Dendritic cell treated with granulocyte-macrophage colony-stimulating factor and Interleukin-4, amounts not matched to agents 40 ng/mL and 50 ng/mL, for 4 days (primary cell): ENCODE measurements around the gene EHD4.

ENCODE experiments used
- H3K27ac Mint-ChIP-seq: one replicate; pipeline ENCODE4 v1.8.0; 2022; ENCODE audit warnings: mild to moderate bottlenecking, mixed read lengths
- H3K27me3 Mint-ChIP-seq: one replicate; pipeline ENCODE4 v1.8.0; 2022; ENCODE audit warnings: mild to moderate bottlenecking, mixed read lengths
- H3K36me3 Mint-ChIP-seq: one replicate; pipeline ENCODE4 v1.8.0; 2022; ENCODE audit warnings: low read depth, mixed read lengths
- H3K4me1 Mint-ChIP-seq: one replicate; pipeline ENCODE4 v1.8.0; 2022; ENCODE audit warnings: low read depth, mixed read lengths
- H3K4me3 Mint-ChIP-seq: one replicate; pipeline ENCODE4 v1.8.0; 2022; ENCODE audit warnings: mild to moderate bottlenecking, moderate library complexity, mixed read lengths
- H3K9me3 Mint-ChIP-seq: one replicate; pipeline ENCODE4 v1.8.0; 2022; ENCODE audit warnings: mixed read lengths
- intact Hi-C: fragments of 100-400 bp; cut with micrococcal nuclease; formaldehyde crosslinking; loops from one replicate; pipeline ENCODE4 v1.15.0; 2022

Gene EHD4

GRCh38 chr15:41950489-41950888 is 21.9 kb downstream of the EHD4 start:
- Mint-ChIP-seq H3K4me3 (no peak overlapping the region), H3K27ac (peak overlapping the region; percentile 68), H3K4me1 (peaks cover 54% of the 10 kb centered on the region), H3K27me3 (no peaks in the 10 kb centered on the region), H3K9me3 (no peaks in the 10 kb centered on the region), H3K36me3 (peaks cover 85% of the 10 kb centered on the region)
- intact Hi-C loops = no loop called here

DNA sequence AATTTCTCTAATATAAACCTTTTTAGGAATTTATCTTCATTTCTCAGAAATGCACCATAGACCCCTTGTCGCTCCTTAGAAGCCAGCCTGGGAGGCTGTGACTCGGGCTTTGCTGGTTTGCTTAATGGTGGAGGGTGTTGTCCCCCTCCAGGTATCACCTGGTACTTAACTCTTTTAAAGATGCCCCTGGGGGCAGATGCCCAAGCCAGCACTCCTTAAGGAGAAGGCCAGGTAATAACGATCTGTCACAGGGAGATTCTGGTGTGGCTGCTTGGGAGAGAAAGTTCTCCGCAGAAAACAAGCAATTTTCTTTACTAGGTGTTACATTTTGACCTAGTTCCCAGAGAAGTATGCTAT is 22.3 kb downstream of the EHD4 start:
- H3K9me3 Mint-ChIP-seq = no peaks in the 10 kb centered on the region
- peak overlapping the region; percentile 68 for H3K27ac Mint-ChIP-seq
- no peaks in the 10 kb centered on the region for H3K27me3 Mint-ChIP-seq
- H3K4me3 Mint-ChIP-seq = no peak overlapping the region
- intact Hi-C loops = no loop called here
- peaks cover 85% of the 10 kb centered on the region for H3K36me3 Mint-ChIP-seq
- peaks cover 54% of the 10 kb centered on the region for H3K4me1 Mint-ChIP-seq

DNA sequence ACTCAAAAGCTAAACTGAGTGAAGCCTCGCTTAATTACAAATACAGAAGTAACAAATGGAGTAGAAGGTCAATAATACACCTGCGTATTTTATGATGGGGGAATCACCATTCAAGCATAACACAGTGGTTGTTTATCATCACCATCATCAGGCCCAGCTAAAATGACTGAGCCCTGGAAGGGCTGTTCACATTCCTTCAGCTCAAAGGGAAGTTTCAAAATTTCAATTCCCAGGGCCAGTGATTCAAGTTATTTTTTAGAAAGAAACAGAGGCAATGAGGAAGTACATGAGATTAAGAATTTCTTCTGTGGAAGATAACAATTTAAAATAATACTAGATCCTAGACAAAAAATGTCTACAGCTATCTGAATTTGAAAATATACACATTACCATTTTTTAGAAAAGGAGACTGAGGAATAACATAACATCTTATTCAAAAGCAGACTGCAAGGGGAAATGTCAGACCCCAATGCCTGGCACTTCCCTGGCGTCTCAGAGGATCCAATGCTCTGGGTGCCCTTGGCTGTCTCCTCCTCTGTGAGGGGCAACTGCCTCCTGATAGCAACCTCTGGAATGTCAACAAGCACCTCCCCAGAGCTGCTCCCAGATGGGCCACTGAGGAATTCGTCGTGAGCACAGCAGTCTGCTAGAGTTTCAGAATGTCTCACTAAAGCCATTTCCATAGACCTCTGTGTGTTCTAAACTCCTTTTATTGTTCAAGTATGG is 22.8 kb downstream of the EHD4 start:
- Mint-ChIP-seq H3K36me3 (peaks cover 91% of the 10 kb centered on the region), H3K4me1 (peaks cover 55% of the 10 kb centered on the region), H3K9me3 (no peaks in the 10 kb centered on the region), H3K4me3 (no peak overlapping the region), H3K27me3 (no peaks in the 10 kb centered on the region), H3K27ac (peak overlapping the region; percentile 68)
- intact Hi-C loops = no loop called here

DNA sequence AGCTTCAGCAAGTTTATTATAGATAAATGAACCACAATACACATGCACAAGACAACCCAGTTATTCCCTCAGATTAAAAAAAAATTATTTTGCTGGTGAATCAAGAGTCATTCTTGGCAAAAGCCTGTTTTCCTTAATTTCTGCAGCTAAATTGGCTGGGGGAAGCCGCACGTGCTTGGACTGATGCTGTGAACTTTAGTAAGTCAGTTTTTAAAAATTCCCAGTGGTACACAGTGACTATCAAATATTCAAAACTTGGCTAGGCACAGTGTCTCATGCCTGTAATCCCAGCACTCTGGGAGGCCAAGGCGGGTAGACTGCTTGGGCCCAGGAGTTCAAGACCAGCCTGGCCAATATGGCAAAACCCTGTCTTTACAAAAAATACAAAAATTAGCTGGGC is 23.9 kb downstream of the EHD4 start:
- Mint-ChIP-seq H3K4me3 (no peak overlapping the region), H3K27ac (no peak overlapping the region), H3K27me3 (no peaks in the 10 kb centered on the region), H3K36me3 (peaks cover 92% of the 10 kb centered on the region), H3K4me1 (peaks cover 47% of the 10 kb centered on the region), H3K9me3 (no peaks in the 10 kb centered on the region)
- intact Hi-C loops = no loop called here

- Mint-ChIP-seq H3K36me3 (peaks cover 92% of the 10 kb centered on the region), H3K4me1 (peaks cover 44% of the 10 kb centered on the region), H3K4me3 (no peak overlapping the region), H3K9me3 (no peaks in the 10 kb centered on the region), H3K27ac (peak overlapping the region; percentile 27), H3K27me3 (no peaks in the 10 kb centered on the region)
- intact Hi-C loops = no loop called here
Observed at GRCh38 chr15:41946970-41947369, 25.4 kb downstream of the EHD4 start.

DNA sequence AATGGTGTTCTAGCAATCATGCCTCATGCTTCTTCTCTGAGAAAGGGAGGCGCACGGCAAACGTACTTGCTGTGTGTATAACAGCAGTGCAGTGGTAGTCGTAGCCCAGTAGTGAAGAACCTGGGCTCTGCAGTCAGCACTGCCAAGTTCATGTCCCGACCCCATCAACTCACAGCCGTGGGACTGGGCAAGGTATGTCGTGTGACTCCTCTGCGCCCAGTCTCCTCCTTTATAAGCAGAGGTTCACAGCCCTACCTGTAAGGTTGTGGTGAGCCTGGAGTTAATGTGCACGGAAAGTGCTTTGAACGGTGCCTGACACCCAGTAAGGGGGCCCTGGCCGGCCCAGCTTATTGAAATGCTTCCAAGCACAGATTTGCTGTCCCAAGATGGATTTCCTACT is 26.6 kb downstream of the EHD4 start:
- no peaks in the 10 kb centered on the region for H3K9me3 Mint-ChIP-seq
- no peak overlapping the region for H3K4me3 Mint-ChIP-seq
- H3K27me3 Mint-ChIP-seq = no peaks in the 10 kb centered on the region
- intact Hi-C loops = no loop called here
- H3K27ac Mint-ChIP-seq = peak overlapping the region; percentile 45
- peaks cover 35% of the 10 kb centered on the region for H3K4me1 Mint-ChIP-seq
- H3K36me3 Mint-ChIP-seq = peaks cover 94% of the 10 kb centered on the region

GRCh38 chr15:41945221-41945620 is 27.1 kb downstream of the EHD4 start:
- H3K27me3 Mint-ChIP-seq = no peaks in the 10 kb centered on the region
- H3K4me3 Mint-ChIP-seq = no peak overlapping the region
- H3K4me1 Mint-ChIP-seq = peaks cover 30% of the 10 kb centered on the region
- peaks cover 94% of the 10 kb centered on the region for H3K36me3 Mint-ChIP-seq
- intact Hi-C loops = no loop called here
- H3K27ac Mint-ChIP-seq = peak overlapping the region; percentile 45
- H3K9me3 Mint-ChIP-seq = no peaks in the 10 kb centered on the region

GRCh38 chr15:41944313-41944940 is 27.9 kb downstream of the EHD4 start:
- intact Hi-C loops = no loop called here
- no peak overlapping the region for H3K27ac Mint-ChIP-seq

DNA sequence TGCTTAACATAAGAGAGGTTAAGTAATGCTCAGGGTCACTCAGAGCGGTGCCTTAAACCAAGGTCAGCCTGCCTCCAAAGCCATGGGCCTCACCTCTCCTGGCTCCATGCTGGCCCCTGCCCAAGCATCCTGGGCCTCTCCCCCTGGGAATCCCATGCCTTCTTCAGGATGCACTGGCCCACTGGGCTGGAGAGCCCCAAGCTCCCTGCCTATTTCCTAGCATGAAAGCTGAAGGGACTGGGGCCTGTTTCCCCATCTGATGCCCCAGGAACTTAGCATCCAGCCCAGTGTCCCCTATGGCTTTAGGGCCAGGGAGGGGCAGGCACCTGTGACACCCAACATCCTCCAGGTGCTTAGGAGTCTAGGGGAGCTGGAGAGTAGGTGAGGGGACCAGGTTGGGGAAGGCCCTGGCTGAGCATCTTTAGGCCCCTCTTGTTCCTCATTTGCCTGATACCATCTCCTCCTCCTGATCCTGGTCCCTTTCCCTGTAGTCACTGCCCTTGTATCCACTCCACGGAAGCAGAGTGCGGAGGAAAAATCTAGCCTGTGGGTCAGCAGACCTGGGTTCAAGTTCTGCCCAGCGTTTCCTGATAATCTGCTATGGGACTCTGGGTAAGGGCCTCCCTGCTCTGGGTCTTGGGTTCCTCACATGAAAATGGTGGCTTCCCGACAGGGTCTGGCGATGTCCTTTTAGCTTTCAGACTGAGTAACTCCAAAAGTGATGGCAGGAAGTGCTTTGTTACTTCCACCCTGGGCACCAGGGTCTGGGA is 28.6 kb downstream of the EHD4 start:
- Mint-ChIP-seq H3K27me3 (no peaks in the 10 kb centered on the region), H3K4me1 (peaks cover 22% of the 10 kb centered on the region), H3K27ac (no peak overlapping the region), H3K36me3 (peaks cover 94% of the 10 kb centered on the region), H3K9me3 (no peaks in the 10 kb centered on the region), H3K4me3 (no peak overlapping the region)
- intact Hi-C loops = no loop called here

More at GRCh38 chr15:41944313-41944940, 27.9 kb downstream of the EHD4 start:
- no peak overlapping the region for H3K4me3 Mint-ChIP-seq
- H3K27me3 Mint-ChIP-seq = no peaks in the 10 kb centered on the region
- H3K4me1 Mint-ChIP-seq = peaks cover 24% of the 10 kb centered on the region
- H3K9me3 Mint-ChIP-seq = no peaks in the 10 kb centered on the region
- peaks cover 93% of the 10 kb centered on the region for H3K36me3 Mint-ChIP-seq

- H3K27me3 Mint-ChIP-seq = no peaks in the 10 kb centered on the region
- no peak overlapping the region for H3K4me3 Mint-ChIP-seq
- H3K9me3 Mint-ChIP-seq = no peaks in the 10 kb centered on the region
- H3K4me1 Mint-ChIP-seq = peaks cover 23% of the 10 kb centered on the region
- intact Hi-C loops = no loop called here
- H3K36me3 Mint-ChIP-seq = peaks cover 95% of the 10 kb centered on the region
- peak overlapping the region; percentile 13 for H3K27ac Mint-ChIP-seq
Observed at GRCh38 chr15:41942886-41943285, 29.5 kb downstream of the EHD4 start.

DNA sequence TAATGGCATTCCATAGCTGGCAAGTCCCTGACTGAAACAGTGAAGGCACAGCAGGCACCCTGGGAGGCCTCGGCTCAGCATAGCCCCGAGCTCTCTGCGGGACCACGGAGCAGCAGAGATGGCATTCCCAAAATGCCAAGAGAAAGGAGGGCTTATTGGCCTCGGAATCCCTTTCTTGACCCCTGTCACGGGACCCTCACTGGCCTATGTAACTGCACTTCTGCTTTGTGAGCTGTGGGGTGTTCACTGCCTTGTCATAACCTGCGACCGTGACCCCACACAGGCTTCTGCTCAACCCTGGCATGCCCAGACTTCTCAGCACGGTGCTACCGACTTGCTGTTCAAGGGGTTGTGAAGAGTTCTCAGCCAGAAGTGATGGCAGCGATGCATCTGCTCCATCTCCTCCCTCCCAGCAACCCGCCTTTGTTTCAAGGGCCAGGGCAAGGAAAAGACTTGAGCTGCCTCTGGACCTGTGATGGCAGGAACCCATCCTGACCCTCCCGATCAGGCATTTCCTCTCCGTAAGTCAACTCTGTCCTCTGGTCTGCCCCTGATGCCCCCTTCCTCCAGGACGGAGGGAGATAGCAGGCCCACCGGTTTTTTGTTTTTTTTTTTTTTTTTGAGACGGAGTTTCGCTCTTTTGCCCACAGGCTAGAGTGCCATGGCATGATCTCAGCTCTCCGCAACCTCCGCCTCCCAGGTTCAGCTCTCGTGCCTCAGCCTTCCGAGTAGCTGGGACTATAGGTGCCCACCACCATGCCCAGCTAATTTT is 30.5 kb downstream of the EHD4 start:
- no peaks in the 10 kb centered on the region for H3K9me3 Mint-ChIP-seq
- intact Hi-C loops = no loop called here
- peaks cover 34% of the 10 kb centered on the region for H3K4me1 Mint-ChIP-seq
- H3K4me3 Mint-ChIP-seq = no peak overlapping the region
- H3K27me3 Mint-ChIP-seq = no peaks in the 10 kb centered on the region
- H3K36me3 Mint-ChIP-seq = peaks cover 95% of the 10 kb centered on the region
- H3K27ac Mint-ChIP-seq = peak overlapping the region; percentile 13

GRCh38 chr15:41940441-41940857 is 31.9 kb downstream of the EHD4 start:
- peaks cover 40% of the 10 kb centered on the region for H3K4me1 Mint-ChIP-seq
- peaks cover 95% of the 10 kb centered on the region for H3K36me3 Mint-ChIP-seq
- no peak overlapping the region for H3K4me3 Mint-ChIP-seq
- H3K27me3 Mint-ChIP-seq = no peaks in the 10 kb centered on the region
- H3K9me3 Mint-ChIP-seq = no peaks in the 10 kb centered on the region
- H3K27ac Mint-ChIP-seq = no peak overlapping the region
- intact Hi-C loops = no loop called here

DNA sequence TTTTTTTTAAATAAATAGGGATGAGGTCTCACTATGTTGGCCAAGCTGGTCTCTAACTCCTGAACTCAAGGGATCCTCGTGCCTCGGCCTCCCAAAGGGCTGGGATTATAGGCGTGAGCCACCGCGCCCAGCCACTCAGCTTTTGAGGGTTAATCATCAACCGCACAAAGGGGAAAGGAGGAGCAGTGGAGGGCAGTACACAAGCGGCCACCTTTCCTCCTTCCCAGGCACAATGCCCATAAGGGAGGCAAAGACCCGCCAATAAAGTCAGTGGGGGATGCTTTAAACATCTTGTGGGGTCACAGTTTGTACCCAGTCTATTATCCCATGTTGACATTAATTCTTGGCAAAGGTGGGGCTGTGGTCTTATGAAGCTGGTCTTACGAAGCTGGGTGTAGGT is 32.4 kb downstream of the EHD4 start:
- no peaks in the 10 kb centered on the region for H3K27me3 Mint-ChIP-seq
- no peak overlapping the region for H3K27ac Mint-ChIP-seq
- H3K9me3 Mint-ChIP-seq = no peaks in the 10 kb centered on the region
- H3K36me3 Mint-ChIP-seq = peaks cover 95% of the 10 kb centered on the region
- H3K4me1 Mint-ChIP-seq = peaks cover 40% of the 10 kb centered on the region
- H3K4me3 Mint-ChIP-seq = no peak overlapping the region
- intact Hi-C loops = no loop called here

DNA sequence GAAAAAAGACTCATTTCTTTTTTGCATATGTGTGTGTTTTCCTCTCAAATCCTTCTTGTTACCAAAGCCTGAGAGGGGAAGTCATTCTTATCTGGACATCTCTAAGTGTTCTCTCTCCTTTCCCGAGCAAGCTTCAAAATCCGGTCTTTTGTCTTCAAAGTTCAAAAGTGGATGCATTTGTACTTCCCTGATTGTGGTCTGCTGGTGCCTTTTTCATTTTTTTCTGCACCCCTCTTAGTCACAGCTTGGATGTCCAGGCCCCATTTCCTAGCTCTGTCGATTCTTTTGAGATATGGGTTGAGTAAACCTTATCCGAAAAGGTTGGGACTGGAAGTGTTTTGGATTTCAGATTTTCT is 34.8 kb downstream of the EHD4 start:
- peak overlapping the region; percentile 92 for H3K27ac Mint-ChIP-seq
- peaks cover 56% of the 10 kb centered on the region for H3K4me1 Mint-ChIP-seq
- intact Hi-C loops = no loop called here
- no peak overlapping the region for H3K4me3 Mint-ChIP-seq
- no peaks in the 10 kb centered on the region for H3K27me3 Mint-ChIP-seq
- H3K9me3 Mint-ChIP-seq = no peaks in the 10 kb centered on the region
- peaks cover 95% of the 10 kb centered on the region for H3K36me3 Mint-ChIP-seq
